Stimulated activated effector memory CD8-positive, alpha-beta T cell treated with anti-CD3 and anti-CD28 coated beads, Interleukin-12 subunit alpha, Interleukin-12 subunit beta, amount 100 ng/mL, for 72 hours (primary cell): Measurements from ENCODE around the gene SERPINB1.
A peak's percentile ranks its signal among the peaks of the same experiment; 100 is the strongest.
"Not testable (repeated sequence)": the region's sequence is repeated elsewhere in the genome, so short reads cannot be mapped to it uniquely, and the experiment has no call there.

Experiments
- ATAC-seq: fragments of 150-1000 bp; cut with Tn5 transposase; 2 replicates; pipeline ENCODE4 v1.10.0; 2021
- DNase-seq, 2 donors: peaks; one replicate each; pipeline ENCODE4 v3.0.0; 2021 to 2022; ENCODE audit warnings: low spot score in 2 of 2
- H3K27ac Mint-ChIP-seq: one replicate; pipeline ENCODE4 v1.8.0; 2022; ENCODE audit warnings: mild to moderate bottlenecking, mixed read lengths
- H3K36me3 Mint-ChIP-seq: one replicate; pipeline ENCODE4 v1.8.0; 2022; ENCODE audit warnings: mild to moderate bottlenecking, mixed read lengths
- H3K4me1 Mint-ChIP-seq: one replicate; pipeline ENCODE4 v1.8.0; 2022; ENCODE audit warnings: mixed read lengths
- H3K4me3 Mint-ChIP-seq: one replicate; pipeline ENCODE4 v1.8.0; 2022; ENCODE audit warnings: mild to moderate bottlenecking, mixed read lengths
- H3K9me3 Mint-ChIP-seq: one replicate; pipeline ENCODE4 v1.8.0; 2022; ENCODE audit warnings: mixed read lengths

The SERPINB1 gene

DNA sequence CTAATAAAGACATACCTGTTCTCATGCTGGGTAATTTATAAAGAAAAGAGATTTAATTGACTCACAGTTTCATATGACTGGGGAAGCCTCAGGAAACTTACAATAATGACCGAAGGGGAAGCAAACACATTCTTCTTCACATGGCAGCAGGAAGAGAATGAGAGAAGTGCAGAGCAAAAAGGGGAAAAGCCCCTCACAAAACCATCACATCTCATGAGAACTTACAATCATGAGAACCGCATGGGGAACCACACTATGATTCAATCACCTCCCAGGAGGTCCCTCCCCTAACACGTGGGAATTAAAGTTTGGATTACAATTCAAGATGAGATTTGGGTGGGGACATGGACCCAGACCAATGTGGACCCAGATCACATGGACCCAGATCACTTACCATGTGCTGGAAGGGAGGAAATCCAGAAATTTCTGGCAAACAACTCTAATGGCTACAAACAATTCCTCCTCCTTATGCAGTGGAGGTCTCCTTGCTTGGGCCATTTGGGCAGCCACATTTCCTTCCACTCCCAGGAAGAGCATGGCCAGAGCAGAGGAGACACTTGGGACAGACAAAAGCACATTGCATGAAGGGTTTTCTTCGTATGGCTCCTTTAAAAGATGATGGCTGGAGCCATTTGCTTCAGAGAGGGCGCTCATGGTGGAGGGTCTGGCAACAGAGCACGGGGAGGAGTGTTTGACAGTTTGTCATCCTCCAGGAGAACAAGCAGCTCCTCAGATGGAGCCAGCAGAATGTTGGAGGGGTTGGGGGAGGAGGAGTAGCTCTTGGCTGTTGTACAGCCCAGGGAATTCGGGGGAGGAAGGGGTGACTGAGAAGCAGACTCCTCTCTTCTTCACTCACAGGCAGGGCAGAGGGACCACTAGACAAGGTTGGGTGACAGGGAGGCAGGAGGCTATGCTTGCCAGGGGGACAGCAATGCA, 31.0 kb upstream of the SERPINB1 start:
- peak overlapping the region; percentile 4 for H3K27ac Mint-ChIP-seq
- peaks cover 48% of the 10 kb centered on the region for H3K4me1 Mint-ChIP-seq
- ATAC-seq: peak; percentile 14
- H3K9me3 Mint-ChIP-seq: no peaks in the 10 kb centered on the region
- H3K4me3 Mint-ChIP-seq: no peak overlapping the region
- H3K36me3 Mint-ChIP-seq: peaks cover 7% of the 10 kb centered on the region
- no peak for DNase-seq

DNA sequence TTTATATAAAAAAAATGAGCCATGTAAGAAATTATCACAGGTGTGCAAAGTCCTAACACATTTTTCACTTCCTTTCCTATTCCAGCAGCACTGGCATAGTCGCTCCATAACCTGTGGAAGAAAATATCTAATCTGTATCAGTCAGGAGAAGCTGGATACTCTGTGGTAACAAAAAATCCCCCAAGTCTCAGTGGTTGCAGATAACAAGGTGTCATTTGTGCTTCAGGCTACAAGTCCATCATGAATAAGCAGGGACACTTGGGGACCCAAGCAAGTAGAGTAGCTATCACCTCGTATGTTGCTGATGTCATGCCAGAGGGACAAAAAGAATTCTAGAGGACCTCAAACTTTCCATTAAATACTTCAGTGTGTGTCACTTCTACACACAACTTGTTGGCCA, 30.3 kb upstream of the SERPINB1 start:
- Mint-ChIP-seq H3K4me1 (peaks cover 41% of the 10 kb centered on the region), H3K27ac (peak overlapping the region; percentile 4), H3K36me3 (peaks cover 7% of the 10 kb centered on the region), H3K4me3 (no peak overlapping the region), H3K9me3 (no peaks in the 10 kb centered on the region)
- ATAC-seq (no peak), DNase-seq (no peak)

DNA sequence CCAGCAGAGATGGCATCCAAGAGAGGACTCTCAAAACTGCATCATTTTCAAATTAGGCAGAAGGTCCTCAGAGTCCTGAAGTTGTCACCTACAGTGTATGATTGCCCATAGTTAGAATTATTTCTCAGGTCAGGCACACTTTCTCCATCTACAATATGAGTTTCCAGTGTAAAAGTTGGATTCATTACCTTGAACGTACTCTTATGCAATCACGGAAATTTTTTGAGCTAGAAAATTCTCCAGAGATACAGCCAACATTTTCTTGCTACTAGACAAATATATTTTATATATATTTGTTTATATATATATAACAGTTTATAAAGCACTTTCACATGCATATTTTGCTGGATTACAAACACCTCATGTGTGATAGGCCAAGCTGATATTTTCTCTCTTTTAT, 29.4 kb upstream of the SERPINB1 start:
- Mint-ChIP-seq H3K9me3 (no peaks in the 10 kb centered on the region), H3K36me3 (peaks cover 2% of the 10 kb centered on the region), H3K4me3 (no peak overlapping the region), H3K27ac (no peak overlapping the region), H3K4me1 (peaks cover 38% of the 10 kb centered on the region)
- no peak for ATAC-seq
- DNase-seq: no peak

GRCh38 chr6:2870046-2870636, 28.5 kb upstream of the SERPINB1 start:
- no peak for DNase-seq
- ATAC-seq: no peak
- Mint-ChIP-seq H3K4me1 (peaks cover 45% of the 10 kb centered on the region), H3K9me3 (no peaks in the 10 kb centered on the region), H3K4me3 (no peak overlapping the region), H3K36me3 (no peaks in the 10 kb centered on the region), H3K27ac (no peak overlapping the region)

GRCh38 chr6:2868637-2869036, 27.0 kb upstream of the SERPINB1 start:
- Mint-ChIP-seq H3K9me3 (no peaks in the 10 kb centered on the region), H3K4me1 (peaks cover 36% of the 10 kb centered on the region), H3K27ac (peak overlapping the region; percentile 37), H3K36me3 (no peaks in the 10 kb centered on the region), H3K4me3 (peak overlapping the region; percentile 15)
- DNase-seq: no peak
- ATAC-seq: no peak

DNA sequence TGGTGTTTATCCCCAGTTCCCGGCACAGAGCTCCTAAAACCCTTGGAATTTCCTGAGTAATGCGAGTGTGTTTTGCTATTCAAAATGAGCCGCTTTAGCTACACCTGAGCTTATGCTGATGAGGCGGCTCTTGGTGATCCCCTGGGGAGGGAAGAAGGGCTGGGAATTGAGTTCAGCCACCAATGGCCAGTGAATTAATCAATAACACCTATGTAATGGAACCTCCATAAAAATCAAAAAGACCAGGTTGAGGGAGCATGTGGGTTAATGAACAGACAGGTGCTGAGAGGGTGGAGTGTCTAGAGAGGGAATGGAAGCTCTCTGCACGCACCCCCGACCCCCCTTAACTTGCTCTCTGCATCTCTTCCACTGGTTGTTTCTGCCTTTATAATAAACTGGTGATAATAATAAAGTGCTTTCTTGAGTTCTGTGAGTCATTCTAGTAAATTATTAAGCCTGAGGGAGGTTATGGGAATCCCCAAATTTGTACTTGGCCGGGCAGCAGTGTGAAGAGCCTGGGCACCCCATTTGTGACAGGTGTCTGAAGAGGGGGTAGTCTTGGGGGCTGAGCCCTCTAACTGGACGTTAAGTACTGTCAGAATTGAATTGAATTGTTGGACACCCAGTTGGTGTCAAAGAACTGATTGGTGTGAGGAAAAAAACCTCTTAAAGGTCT, 24.6 kb upstream of the SERPINB1 start:
- Mint-ChIP-seq H3K4me1 (peaks cover 41% of the 10 kb centered on the region), H3K27ac (no peak overlapping the region), H3K4me3 (no peak overlapping the region), H3K9me3 (no peaks in the 10 kb centered on the region), H3K36me3 (peaks cover 2% of the 10 kb centered on the region)
- ATAC-seq: no peak
- no peak for DNase-seq

- H3K4me3 Mint-ChIP-seq: no peak overlapping the region
- H3K36me3 Mint-ChIP-seq: peaks cover 7% of the 10 kb centered on the region
- DNase-seq (no peak), ATAC-seq (no peak)
- peaks cover 47% of the 10 kb centered on the region for H3K4me1 Mint-ChIP-seq
- H3K9me3 Mint-ChIP-seq: no peaks in the 10 kb centered on the region
- H3K27ac Mint-ChIP-seq: no peak overlapping the region
Observed at GRCh38 chr6:2865694-2866151, 24.1 kb upstream of the SERPINB1 start.

GRCh38 chr6:2865270-2865669, 23.6 kb upstream of the SERPINB1 start:
- Mint-ChIP-seq H3K27ac (peak overlapping the region; percentile 32), H3K4me3 (no peak overlapping the region), H3K4me1 (peaks cover 50% of the 10 kb centered on the region), H3K36me3 (peaks cover 7% of the 10 kb centered on the region), H3K9me3 (no peaks in the 10 kb centered on the region)
- ATAC-seq (no peak), DNase-seq (no peak)

- H3K9me3 Mint-ChIP-seq: no peaks in the 10 kb centered on the region
- no peak for DNase-seq
- H3K4me1 Mint-ChIP-seq: peaks cover 61% of the 10 kb centered on the region
- peaks cover 15% of the 10 kb centered on the region for H3K36me3 Mint-ChIP-seq
- ATAC-seq: no peak
- no peak overlapping the region for H3K27ac Mint-ChIP-seq
- no peak overlapping the region for H3K4me3 Mint-ChIP-seq
Observed at GRCh38 chr6:2863901-2864300, 22.2 kb upstream of the SERPINB1 start.

- peak; percentile 78 for ATAC-seq
- peak overlapping the region; percentile 96 for H3K27ac Mint-ChIP-seq
Observed at GRCh38 chr6:2862712-2863181, 21.1 kb upstream of the SERPINB1 start.

DNA sequence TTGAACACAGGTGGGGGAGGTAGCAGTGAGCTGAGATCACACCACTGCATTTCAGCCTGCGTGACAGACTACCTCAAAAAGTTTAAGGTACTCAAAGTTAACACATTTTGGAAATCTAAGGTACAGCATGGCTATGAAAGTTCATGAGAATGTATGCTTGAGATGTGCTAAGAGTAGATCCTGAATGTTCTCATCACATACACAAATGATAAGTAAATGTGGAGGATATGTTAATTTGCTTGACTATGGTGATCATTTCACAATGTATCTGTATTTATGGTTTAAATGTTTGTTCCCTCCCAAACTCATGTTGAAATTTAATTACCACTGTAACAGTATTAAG, 20.1 kb upstream of the SERPINB1 start:
- H3K9me3 Mint-ChIP-seq: no peaks in the 10 kb centered on the region
- peak overlapping the region; percentile 60 for H3K4me3 Mint-ChIP-seq
- peaks cover 82% of the 10 kb centered on the region for H3K4me1 Mint-ChIP-seq
- ATAC-seq (no peak), DNase-seq (no peak)
- H3K27ac Mint-ChIP-seq: peak overlapping the region; percentile 96
- peaks cover 34% of the 10 kb centered on the region for H3K36me3 Mint-ChIP-seq

More at GRCh38 chr6:2862712-2863181, 21.1 kb upstream of the SERPINB1 start:
- peak overlapping the region; percentile 60 for H3K4me3 Mint-ChIP-seq
- no peaks in the 10 kb centered on the region for H3K9me3 Mint-ChIP-seq
- no peak for DNase-seq
- H3K4me1 Mint-ChIP-seq: peaks cover 73% of the 10 kb centered on the region
- peaks cover 25% of the 10 kb centered on the region for H3K36me3 Mint-ChIP-seq

- Mint-ChIP-seq H3K27ac (peak overlapping the region; percentile 96), H3K36me3 (peaks cover 34% of the 10 kb centered on the region), H3K4me3 (peak overlapping the region; percentile 60), H3K4me1 (peaks cover 83% of the 10 kb centered on the region), H3K9me3 (no peaks in the 10 kb centered on the region)
- ATAC-seq (peak; percentile 33), DNase-seq (no peak)
Observed at GRCh38 chr6:2861060-2861821, 19.6 kb upstream of the SERPINB1 start.

- peak overlapping the region; percentile 60 for H3K4me3 Mint-ChIP-seq
- DNase-seq, H3K9me3 Mint-ChIP-seq, ATAC-seq: not testable (repeated sequence)
- peak overlapping the region; percentile 96 for H3K27ac Mint-ChIP-seq
- H3K36me3 Mint-ChIP-seq: peaks cover 34% of the 10 kb centered on the region
- peaks cover 83% of the 10 kb centered on the region for H3K4me1 Mint-ChIP-seq
Observed at GRCh38 chr6:2860706-2861059, 19.0 kb upstream of the SERPINB1 start.

- Mint-ChIP-seq H3K4me3 (peak overlapping the region; percentile 76), H3K36me3 (peaks cover 34% of the 10 kb centered on the region), H3K4me1 (peaks cover 84% of the 10 kb centered on the region), H3K27ac (peak overlapping the region; percentile 96)
- peak in 1 of 2 donors; percentile 52 for DNase-seq
- not testable (repeated sequence) for H3K9me3 Mint-ChIP-seq, ATAC-seq
Observed at GRCh38 chr6:2859798-2860705, 18.4 kb upstream of the SERPINB1 start.
